SK-N-SH (cell line): ENCODE results near the gene CCDC28A. TPM values are rescaled to one million over a fixed set of nuclear protein-coding genes. Genes with fewer than 3 reads are reported as not detected.

Source experiments
- CTCF ChIA-PET: fragments of 300-600, 350-600 bp; formaldehyde crosslinking; extraction: SDS; loops from one replicate; lab custom pipeline; 2021; lab: Yijun Ruan, JAX
- POLR2A ChIA-PET: fragments of 350-600 bp; sonication (Branson Sonifier 250); formaldehyde crosslinking; extraction: SDS; loops from one replicate; lab custom pipeline; 2020; ENCODE audit warnings: antibody characterized with exemption, inconsistent platforms; lab: Yijun Ruan, JAX
- DNase-seq: peaks from one replicate; pipeline ENCODE4 v3.0.0; 2012
- H2AFZ ChIP-seq: fragments of 200-600 bp; sonication (generic); 2 replicates; pipeline ENCODE4 v1.8.1; 2016; ENCODE audit warnings: antibody characterized with exemption, mild to moderate bottlenecking, low read depth
- H3F3A ChIP-seq: fragments of 200-600 bp; sonication (generic); replicated peaks from 2 replicates; pipeline ENCODE3; 2016; ENCODE audit warnings: antibody characterized with exemption, mild to moderate bottlenecking; ENCODE audit not compliant: insufficient read depth
- H3K27ac ChIP-seq, 2 experiments: fragments of 200-500 bp in 1 of 2; fragments of 200-600 bp in 1 of 2; sonication (Bioruptor generic) in 1 of 2; sonication (generic), shearing (Covaris generic) in 1 of 2; 2 replicates each; pipeline versions ENCODE4 v1.5.1 to v1.6.1; 2014 to 2016; ENCODE audit warnings: low read depth in 2 of 2, inconsistent platforms in 1 of 2, low read length in 1 of 2, mild to moderate bottlenecking in 1 of 2, mixed read lengths in 1 of 2
- H3K27me3 ChIP-seq: fragments of 200-600 bp; sonication (generic), shearing (Covaris generic); 2 replicates; pipeline ENCODE4 v1.6.1; 2016; ENCODE audit warnings: mixed run types; ENCODE audit not compliant: insufficient read depth
- H3K36me3 ChIP-seq, 2 experiments: fragments of 200-500 bp in 1 of 2; fragments of 200-600 bp in 1 of 2; sonication (Bioruptor generic) in 1 of 2; sonication (generic) in 1 of 2; replicated peaks in 1 of 2; 2 replicates each; pipeline versions ENCODE3 to v1.5.1; 2014 to 2016; ENCODE audit warnings: low read length in 1 of 2, mild to moderate bottlenecking in 1 of 2; ENCODE audit not compliant: insufficient read depth in 2 of 2, control insufficient read depth in 1 of 2
- H3K4me1 ChIP-seq, 2 experiments: fragments of 200-500 bp in 1 of 2; fragments of 200-600 bp in 1 of 2; sonication (Bioruptor generic) in 1 of 2; sonication (generic), shearing (Covaris generic) in 1 of 2; 2 replicates each; pipeline versions ENCODE4 v1.5.1 to v1.6.1; 2014 to 2016; ENCODE audit warnings: low read depth in 1 of 2, low read length in 1 of 2, mixed run types in 1 of 2; ENCODE audit not compliant: insufficient read depth in 2 of 2, control insufficient read depth in 1 of 2
- H3K4me2 ChIP-seq: fragments of 200-600 bp; sonication (generic), shearing (Covaris generic); 2 replicates; pipeline ENCODE4 v1.6.1; 2017; ENCODE audit warnings: mixed run types
- H3K4me3 ChIP-seq, 2 experiments: fragments of 200-500 bp in 1 of 2; fragments of 200-600 bp in 1 of 2; sonication (Bioruptor generic) in 1 of 2; sonication (generic), shearing (Covaris generic) in 1 of 2; 2 replicates each; pipeline versions ENCODE4 v1.5.1 to v1.8.1; 2014 to 2016; ENCODE audit warnings: low read depth in 2 of 2, inconsistent platforms in 1 of 2, low read length in 1 of 2, mild to moderate bottlenecking in 1 of 2, mixed read lengths in 1 of 2, moderate library complexity in 1 of 2
- H3K79me2 ChIP-seq: fragments of 200-600 bp; sonication (generic); 2 replicates; pipeline ENCODE4 v1.8.1; 2017; ENCODE audit warnings: mild to moderate bottlenecking; ENCODE audit not compliant: insufficient read depth
- H3K9ac ChIP-seq: fragments of 200-600 bp; sonication (generic); 2 replicates; pipeline ENCODE4 v1.6.1; 2017; ENCODE audit warnings: mixed run types
- H3K9me2 ChIP-seq: fragments of 200-600 bp; sonication (generic); 2 replicates; pipeline ENCODE4 v1.6.1; 2017; ENCODE audit warnings: mixed run types
- H3K9me3 ChIP-seq: fragments of 200-600 bp; sonication (generic); 2 replicates; pipeline ENCODE4 v1.6.1; 2017; ENCODE audit warnings: mixed run types, mild to moderate bottlenecking, moderate library complexity
- H4K20me1 ChIP-seq: fragments of 200-600 bp; sonication (generic); 2 replicates; pipeline ENCODE4 v1.6.1; 2017; ENCODE audit warnings: mild to moderate bottlenecking, mixed run types; ENCODE audit not compliant: insufficient read depth
- CTCF ChIP-seq: fragments of 200-600 bp; sonication (generic); IDR thresholded peaks from 2 replicates; pipeline ENCODE4 v1.6.1; 2017; ENCODE audit warnings: antibody characterized with exemption, mild to moderate bottlenecking, moderate library complexity
- EZH2phosphoT487 ChIP-seq: fragments of 200-600 bp; sonication (generic); IDR thresholded peaks from 2 replicates; pipeline ENCODE4 v1.6.1; 2017; ENCODE audit warnings: low read depth, mixed run types, mild to moderate bottlenecking, antibody characterized with exemption, moderate library complexity, borderline replicate concordance
- FOSL2 ChIP-seq: IDR thresholded peaks from 2 replicates; pipeline ENCODE4 v1.4.0; 2012; ENCODE audit warnings: low read depth, mild to moderate bottlenecking, moderate library complexity, borderline replicate concordance
- FOXJ3 ChIP-seq: sonication (generic); formaldehyde crosslinking; IDR thresholded peaks from 2 replicates; pipeline ENCODE4 v1.5.1; 2020; ENCODE audit warnings: mild to moderate bottlenecking, missing genetic modification reagents
- FOXM1 ChIP-seq: IDR thresholded peaks from 2 replicates; pipeline ENCODE4 v1.4.0; 2012; ENCODE audit warnings: low read depth, mild to moderate bottlenecking
- GATA2 ChIP-seq: sonication (generic); formaldehyde crosslinking; IDR thresholded peaks from 2 replicates; pipeline ENCODE4 v1.5.0; 2020; ENCODE audit warnings: mild to moderate bottlenecking, missing genetic modification reagents
- IRF3 ChIP-seq: fragments of 150-350 bp; IDR thresholded peaks from 2 replicates; pipeline ENCODE4 v1.6.1; 2016; ENCODE audit warnings: mild to moderate bottlenecking, low read depth, low read length
- JUND ChIP-seq: IDR thresholded peaks from 2 replicates; pipeline ENCODE4 v1.4.0; 2012
- MEF2A ChIP-seq: IDR thresholded peaks from 2 replicates; pipeline ENCODE4 v1.4.0; 2012; ENCODE audit warnings: low read depth, borderline replicate concordance
- MXI1 ChIP-seq: IDR thresholded peaks from 2 replicates; pipeline ENCODE4 v1.6.1; 2012; ENCODE audit warnings: mild to moderate bottlenecking, low read depth, low read length, improper control_type of control experiment
- REST ChIP-seq: IDR thresholded peaks from 2 replicates; pipeline ENCODE4 v1.6.1; 2012; ENCODE audit warnings: mild to moderate bottlenecking, low read depth, low read length, moderate library complexity
- RFX5 ChIP-seq: IDR thresholded peaks from 2 replicates; pipeline ENCODE4 v1.6.1; 2012; ENCODE audit warnings: mild to moderate bottlenecking, improper control_type of control experiment, low read length
- TCF12 ChIP-seq: IDR thresholded peaks from 2 replicates; pipeline ENCODE4 v1.4.0; 2012
- TEAD4 ChIP-seq: IDR thresholded peaks from 2 replicates; pipeline ENCODE4 v1.4.0; 2012; ENCODE audit warnings: mild to moderate bottlenecking, borderline replicate concordance; ENCODE audit not compliant: insufficient read depth
- WGBS: methylation state at CpG from one replicate; pipeline ENCODE4 v1.1.6; 2017; ENCODE audit warnings: low lambda C conversion rate; 5-methylcytosine and 5-hydroxymethylcytosine counted together
- polyA plus RNA-seq, 3 experiments: library from polyadenylated mRNA; depleted of rRNA; stranded (reverse); fragments of >200 nt; gene quantifications; 2 replicates each; pipeline ENCODE4 v1.2.3, GENCODE V29; 2012

Gene CCDC28A
- polyA plus RNA-seq, 1 of the 3 experiments (the other 2 are of a cell fraction), result 11.4 TPM

GRCh38 chr6:138830248-138830647 lies 56.7 kb downstream of the CCDC28A start:
- H3K9me3 ChIP-seq, result no peaks in the 10 kb centered on the region
- no peaks in the 10 kb centered on the region; a peak in 1 of 4 replicates for H3K4me1 ChIP-seq
- no peak overlapping the region for H3K4me3 ChIP-seq
- ChIA-PET POLR2A (no interaction called here), CTCF (interaction anchor here (1.0 kb wide), 1 partner anchor 534 kb away, joined by 4 read pairs; no protein-coding TSS in a partner anchor)
- no peaks in the 10 kb centered on the region for H3K27me3 ChIP-seq
- no peaks in the 10 kb centered on the region for H3F3A ChIP-seq
- H3K9ac ChIP-seq, result no peak overlapping the region
- no peaks in the 10 kb centered on the region for H3K36me3 ChIP-seq
- WGBS, result 41% methylated on average over 7 of the region's 7 CpGs
- no peak overlapping the region for H3K27ac ChIP-seq
- no peaks in the 10 kb centered on the region for H4K20me1 ChIP-seq
- no peak for DNase-seq
- no peak for TF ChIP-seq MXI1
- no peak for TF ChIP-seq JUND
- no peak for TF ChIP-seq MEF2A
- no peak for TF ChIP-seq FOXM1
- no peak for TF ChIP-seq FOXJ3 (CRISPR knock-in tag)
- no peak for TF ChIP-seq IRF3
- TF ChIP-seq GATA2 (CRISPR knock-in tag), result no peak
- no peak for TF ChIP-seq CTCF
- TF ChIP-seq RFX5, result no peak
- no peak for TF ChIP-seq EZH2phosphoT487
- H2AFZ ChIP-seq, result no peak overlapping the region
- no peaks in the 10 kb centered on the region for H3K79me2 ChIP-seq
- no peak overlapping the region for H3K4me2 ChIP-seq
- no peaks in the 10 kb centered on the region for H3K9me2 ChIP-seq

- TF ChIP-seq REST, result no peak
- TF ChIP-seq TCF12, result no peak
- TF ChIP-seq MXI1, result no peak
- TF ChIP-seq TEAD4, result no peak
- no peak for TF ChIP-seq FOSL2
- no peak for DNase-seq
- no peaks in the 10 kb centered on the region for H3K36me3 ChIP-seq
- no peak overlapping the region for H3K4me2 ChIP-seq
- H3K27ac ChIP-seq, result no peak overlapping the region
- no peaks in the 10 kb centered on the region; a peak in 1 of 4 replicates for H3K4me1 ChIP-seq
- no peak overlapping the region for H3K4me3 ChIP-seq
- H3K79me2 ChIP-seq, result no peaks in the 10 kb centered on the region
- CTCF ChIA-PET, result interaction anchor here (1.0 to 1.7 kb wide), 3 partner anchors 14 to 285 kb away, joined by 3 to 6 read pairs (median 5); no protein-coding TSS in a partner anchor
- WGBS, result 64% methylated on average over 2 of the region's 2 CpGs
- no peaks in the 10 kb centered on the region for H3F3A ChIP-seq
- H3K9me2 ChIP-seq, result no peaks in the 10 kb centered on the region
- H3K9me3 ChIP-seq, result no peaks in the 10 kb centered on the region
- H3K9ac ChIP-seq, result no peak overlapping the region
- H3K27me3 ChIP-seq, result no peaks in the 10 kb centered on the region
- POLR2A ChIA-PET, result no interaction called here
- H4K20me1 ChIP-seq, result no peaks in the 10 kb centered on the region
- H2AFZ ChIP-seq, result no peak overlapping the region
These were observed 58.6 kb downstream of the CCDC28A start for GRCh38 chr6:138832182-138832581.
